B cell (primary cell): ENCODE data around the gene SDCCAG8. TPM values are rescaled to one million over a fixed set of nuclear protein-coding genes. Genes with fewer than 3 reads are reported as not detected.

Experiments used
- ATAC-seq: fragments of 200-7000 bp; cut with Tn5 transposase; one replicate; pipeline ENCODE4 v1.10.0; 2021; ENCODE audit warnings: low read depth, mild to moderate bottlenecking, moderate number of reproducible peaks, moderate library complexity
- CTCF ChIA-PET: fragments of 350-600 bp; sonication (Branson Sonifier 250); formaldehyde crosslinking; loops from one replicate; lab custom pipeline; 2021; ENCODE audit warnings: antibody characterized with exemption, inconsistent platforms; lab: Charles Lee
- POLR2A ChIA-PET: fragments of 350-600 bp; sonication (Branson Sonifier 250); formaldehyde crosslinking; loops from one replicate; lab custom pipeline; 2021; ENCODE audit warnings: antibody characterized with exemption; lab: Charles Lee
- DNase-seq: peaks from one replicate; pipeline ENCODE4 v3.0.0; 2013
- H2AFZ ChIP-seq: 2 replicates; pipeline ENCODE4 v1.6.1; 2012; ENCODE audit warnings: mild to moderate bottlenecking, low read depth, low read length; ENCODE audit not compliant: insufficient read depth, poor library complexity, severe bottlenecking
- H3K27ac ChIP-seq, 2 donors: 1 replicate in 1 of 2; 2 replicates in 1 of 2; pipeline ENCODE4 v1.5.1; 2012 to 2013; ENCODE audit warnings: low read length in 2 of 2, mild to moderate bottlenecking in 2 of 2, moderate library complexity in 1 of 2
- H3K27me3 ChIP-seq, 4 experiments: fragments of 200-600 bp in 1 of 4; sonication (generic) in 1 of 4; replicated peaks in 1 of 4; 1 replicate in 2 of 4; 2 replicates in 2 of 4; pipeline versions ENCODE4 v1.6.1 to v1.7.0; 2013 to 2016; ENCODE audit warnings: low read length in 3 of 4, mild to moderate bottlenecking in 2 of 4, mixed read lengths in 1 of 4, moderate library complexity in 1 of 4; ENCODE audit not compliant: insufficient read depth in 4 of 4, control insufficient read depth in 3 of 4; ENCODE audit errors: control extremely low read depth in 1 of 4
- H3K36me3 ChIP-seq, 2 experiments: replicated peaks in 1 of 2; 1 replicate in 1 of 2; 2 replicates in 1 of 2; pipeline versions ENCODE4 v1.6.1 to v1.7.1; 2013; ENCODE audit warnings: low read length in 1 of 2; ENCODE audit not compliant: insufficient read depth in 2 of 2, control insufficient read depth in 1 of 2; ENCODE audit errors: control extremely low read depth in 1 of 2, extremely low read depth in 1 of 2
- H3K4me1 ChIP-seq, 2 donors: fragments of 200-600 bp in 1 of 2; sonication (generic) in 1 of 2; 1 replicate in 1 of 2; 2 replicates in 1 of 2; pipeline versions ENCODE4 v1.5.1 to v1.6.1; 2013 to 2017; ENCODE audit warnings: low read length in 2 of 2; ENCODE audit not compliant: control insufficient read depth in 2 of 2, insufficient read depth in 2 of 2
- H3K4me2 ChIP-seq: replicated peaks from 2 replicates; pipeline ENCODE3; 2012; ENCODE audit warnings: mild to moderate bottlenecking, low read depth, low read length; ENCODE audit not compliant: poor library complexity, severe bottlenecking
- H3K4me3 ChIP-seq, 5 experiments: fragments of 200-600 bp in 1 of 5; sonication (generic) in 1 of 5; 1 replicate in 3 of 5; 2 replicates in 2 of 5; pipeline versions ENCODE4 v1.5.1 to v1.7.0; 2011 to 2016; ENCODE audit warnings: low read length in 4 of 5, mild to moderate bottlenecking in 4 of 5, low read depth in 2 of 5, control low read depth in 1 of 5, moderate library complexity in 1 of 5; ENCODE audit not compliant: insufficient read depth in 1 of 5; ENCODE audit errors: control extremely low read depth in 1 of 5, extremely low read depth in 1 of 5
- H3K79me2 ChIP-seq: fragments of 200-600 bp; sonication (generic); one replicate; pipeline ENCODE4 v1.6.0; 2016; ENCODE audit warnings: low read length; ENCODE audit not compliant: control insufficient read depth, insufficient read depth
- H3K9ac ChIP-seq: fragments of 200-600 bp; sonication (generic); 2 replicates; pipeline ENCODE4 v1.6.1; 2017; ENCODE audit warnings: mild to moderate bottlenecking, low read length, moderate library complexity
- H3K9me3 ChIP-seq, 3 donors: one replicate each; pipeline versions ENCODE4 v1.6.1 to v1.7.1; 2013; ENCODE audit warnings: low read length in 2 of 3; ENCODE audit not compliant: control insufficient read depth in 2 of 3, insufficient read depth in 1 of 3; ENCODE audit errors: control extremely low read depth in 1 of 3
- H4K20me1 ChIP-seq: 2 replicates; pipeline ENCODE4 v1.6.0; 2012; ENCODE audit warnings: mild to moderate bottlenecking, low read length; ENCODE audit not compliant: insufficient read depth, control insufficient read depth, poor library complexity, severe bottlenecking
- H3K27ac Mint-ChIP-seq: one replicate; pipeline ENCODE4 v1.8.0; 2021; ENCODE audit warnings: mixed read lengths
- H3K27me3 Mint-ChIP-seq: one replicate; pipeline ENCODE4 v1.8.0; 2021; ENCODE audit warnings: mixed read lengths
- H3K4me1 Mint-ChIP-seq: one replicate; pipeline ENCODE4 v1.8.0; 2021; ENCODE audit warnings: mixed read lengths
- H3K4me3 Mint-ChIP-seq: one replicate; pipeline ENCODE4 v1.8.0; 2021; ENCODE audit warnings: mixed read lengths
- H3K9me3 Mint-ChIP-seq: one replicate; pipeline ENCODE4 v1.8.0; 2022; ENCODE audit warnings: mixed read lengths; ENCODE audit not compliant: insufficient read depth
- EZH2 ChIP-seq: IDR thresholded peaks from 2 replicates; pipeline ENCODE4 v1.6.1; 2012; ENCODE audit warnings: borderline replicate concordance, low read depth, mild to moderate bottlenecking, moderate library complexity, low read length; ENCODE audit not compliant: insufficient read depth, poor library complexity, severe bottlenecking
- WGBS: methylation state at CpG from one replicate; pipeline ENCODE4 v1.1.5; 2013; ENCODE audit warnings: missing lambda C conversion rate; ENCODE audit not compliant: insufficient coverage; 5-methylcytosine and 5-hydroxymethylcytosine counted together
- intact Hi-C: fragments of 100-400 bp; cut with micrococcal nuclease; formaldehyde crosslinking; loops from one replicate; pipeline ENCODE4 v1.10.0; 2022
- polyA plus RNA-seq: library from polyadenylated mRNA; depleted of rRNA; stranded (reverse); fragments of >200 nt; gene quantifications from 2 replicates; pipeline ENCODE4 v1.2.3, GENCODE V29; 2012
- total RNA-seq, 2 donors: library from RNA; stranded (reverse); fragments of 120-200 nt in 1 of 2; gene quantifications; 1 replicate in 1 of 2; 2 replicates in 1 of 2; pipeline versions ENCODE4 v1.2.3 to v1.2.4, GENCODE V29; 2013 to 2022
- TF ChIP-seq, protein P1 (sequence below): fragments of 200-600 bp; IDR thresholded peaks from one replicate; pipeline ENCODE4 v1.8.0; 2022; ENCODE audit warnings: antibody characterized with exemption, mild to moderate bottlenecking

Gene SDCCAG8
- total and polyA plus RNA-seq, 2 donors (not counting 1 experiment from before 2014, with no cell fraction given), result 37.1 to 60.7 TPM

DNA sequence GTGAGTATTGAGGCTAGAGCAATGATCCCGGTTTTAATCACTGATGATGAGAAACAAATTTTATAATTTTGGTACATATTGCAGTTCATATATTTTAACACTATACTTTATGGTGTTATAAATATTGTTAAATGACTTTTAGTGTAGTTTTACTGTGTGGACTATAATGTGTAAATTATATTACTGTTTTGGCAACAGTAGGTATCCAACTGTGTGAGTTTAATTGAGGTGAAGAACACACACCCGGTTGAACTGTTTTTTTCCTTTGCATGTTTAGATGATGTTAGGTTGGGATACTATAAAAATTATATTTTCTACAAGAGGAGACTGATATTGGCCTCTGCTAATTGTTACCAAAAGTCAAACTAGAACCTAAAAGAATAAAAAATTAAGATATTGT, 166.5 kb downstream of the SDCCAG8 start:
- intact Hi-C loops, result no loop called here
- Histone ChIP-seq H3K4me1 (peaks cover 9 to 10% of the 10 kb centered on the region in 2 donors), H3K27ac (no peak overlapping the region), H3K4me3 (no peak overlapping the region), H4K20me1 (no peaks in the 10 kb centered on the region), H3K36me3 (peaks cover 5 to 8% of the 10 kb centered on the region in 2 experiments), H2AFZ (no peak overlapping the region), H3K27me3 (no peaks in the 10 kb centered on the region), H3K79me2 (no peaks in the 10 kb centered on the region), H3K4me2 (no peak overlapping the region), H3K9ac (no peak overlapping the region), H3K9me3 (no peaks in the 10 kb centered on the region)
- ChIA-PET CTCF (no interaction called here), POLR2A (no interaction called here)
- H3K27ac Mint-ChIP-seq, result no peak overlapping the region
- H3K4me3 Mint-ChIP-seq, result no peak overlapping the region
- no peaks in the 10 kb centered on the region for H3K9me3 Mint-ChIP-seq
- peaks cover 16% of the 10 kb centered on the region for H3K4me1 Mint-ChIP-seq
- ATAC-seq (no peak), DNase-seq (no peak)
- no peak for TF ChIP-seq EZH2
- TF ChIP-seq, protein P1, sequence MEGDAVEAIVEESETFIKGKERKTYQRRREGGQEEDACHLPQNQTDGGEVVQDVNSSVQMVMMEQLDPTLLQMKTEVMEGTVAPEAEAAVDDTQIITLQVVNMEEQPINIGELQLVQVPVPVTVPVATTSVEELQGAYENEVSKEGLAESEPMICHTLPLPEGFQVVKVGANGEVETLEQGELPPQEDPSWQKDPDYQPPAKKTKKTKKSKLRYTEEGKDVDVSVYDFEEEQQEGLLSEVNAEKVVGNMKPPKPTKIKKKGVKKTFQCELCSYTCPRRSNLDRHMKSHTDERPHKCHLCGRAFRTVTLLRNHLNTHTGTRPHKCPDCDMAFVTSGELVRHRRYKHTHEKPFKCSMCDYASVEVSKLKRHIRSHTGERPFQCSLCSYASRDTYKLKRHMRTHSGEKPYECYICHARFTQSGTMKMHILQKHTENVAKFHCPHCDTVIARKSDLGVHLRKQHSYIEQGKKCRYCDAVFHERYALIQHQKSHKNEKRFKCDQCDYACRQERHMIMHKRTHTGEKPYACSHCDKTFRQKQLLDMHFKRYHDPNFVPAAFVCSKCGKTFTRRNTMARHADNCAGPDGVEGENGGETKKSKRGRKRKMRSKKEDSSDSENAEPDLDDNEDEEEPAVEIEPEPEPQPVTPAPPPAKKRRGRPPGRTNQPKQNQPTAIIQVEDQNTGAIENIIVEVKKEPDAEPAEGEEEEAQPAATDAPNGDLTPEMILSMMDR, result no peak
- WGBS, result no CpG with 5 or more reads among the region's 2 CpGs
- no peaks in the 10 kb centered on the region for H3K27me3 Mint-ChIP-seq

DNA sequence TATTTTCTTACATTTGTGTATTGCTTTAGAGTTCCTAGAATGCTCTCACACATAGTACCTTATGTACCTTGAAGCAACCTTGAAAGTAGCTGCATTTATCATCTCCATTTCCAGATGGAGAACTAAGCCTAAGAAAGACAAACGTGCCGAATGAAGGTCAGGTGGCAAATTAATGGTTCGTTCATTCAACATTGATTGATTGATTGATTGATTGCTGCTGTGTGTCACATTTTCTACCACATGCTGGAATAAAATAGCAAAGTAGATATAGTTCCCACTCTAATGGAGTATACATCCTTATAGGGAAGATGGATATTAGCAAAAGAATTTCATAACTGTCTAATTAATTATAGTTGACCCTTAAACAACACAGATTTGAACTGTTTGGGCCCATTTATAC, 172.2 kb downstream of the SDCCAG8 start:
- POLR2A ChIA-PET, result no interaction called here
- ATAC-seq (no peak), DNase-seq (no peak)
- Histone ChIP-seq H3K9me3 (no peaks in the 10 kb centered on the region), H3K4me1 (no peaks in the 10 kb centered on the region), H3K27ac (no peak overlapping the region), H3K79me2 (no peaks in the 10 kb centered on the region), H2AFZ (no peak overlapping the region), H3K27me3 (no peaks in the 10 kb centered on the region), H4K20me1 (no peaks in the 10 kb centered on the region), H3K9ac (no peak overlapping the region), H3K4me3 (no peak overlapping the region), H3K4me2 (no peak overlapping the region), H3K36me3 (peaks cover 12 to 16% of the 10 kb centered on the region in 2 experiments)
- intact Hi-C loops, result no loop called here
- Mint-ChIP-seq H3K27ac (no peak overlapping the region), H3K4me1 (no peaks in the 10 kb centered on the region), H3K9me3 (no peaks in the 10 kb centered on the region), H3K27me3 (no peaks in the 10 kb centered on the region), H3K4me3 (no peak overlapping the region)
- WGBS, result no CpG with 5 or more reads among the region's 3 CpGs
- CTCF ChIA-PET, result no interaction called here
- no peak for TF ChIP-seq EZH2
- TF ChIP-seq, protein P1, result no peak
